Right lobe of liver (tissue), 4 donors: ENCODE data around the gene KLF11.

ENCODE experiments used
- CTCF ChIP-seq, 4 donors: fragments of 200-600 bp in 3 of 4; fragments of 450-650 bp in 1 of 4; IDR thresholded peaks; one replicate each; pipeline versions ENCODE4 v1.5.1 to v1.8.0; 2016 to 2022; ENCODE audit warnings: antibody characterized with exemption in 4 of 4, mild to moderate bottlenecking in 2 of 4
- POLR2A ChIP-seq: fragments of 450-650 bp; IDR thresholded peaks from one replicate; pipeline ENCODE4 v1.6.1; 2017; ENCODE audit warnings: antibody characterized with exemption, mild to moderate bottlenecking
- donor health status: DM: no; HTN: no; CAD: no.
- donor health status: DM: no; HTN: no; CAD: no.
- donor health status: DM: no; HTN: yes; CAD: no.

- TF ChIP-seq CTCF (IDR thresholded peaks at IDR 0.05) (no peak), POLR2A (no peak)
Observed at GRCh38 chr2:9996321-9996720, 47.0 kb upstream of the KLF11 start.
